B cell (primary cell): ENCODE results near the gene SAMD4B. TPM values are rescaled to one million over a fixed set of nuclear protein-coding genes. Genes with fewer than 3 reads are reported as not detected.

Experiments used
- ATAC-seq: fragments of 200-7000 bp; cut with Tn5 transposase; one replicate; pipeline ENCODE4 v1.10.0; 2021; ENCODE audit warnings: low read depth, mild to moderate bottlenecking, moderate number of reproducible peaks, moderate library complexity
- CTCF ChIA-PET: fragments of 350-600 bp; sonication (Branson Sonifier 250); formaldehyde crosslinking; loops from one replicate; lab custom pipeline; 2021; ENCODE audit warnings: antibody characterized with exemption, inconsistent platforms; lab: Charles Lee
- POLR2A ChIA-PET: fragments of 350-600 bp; sonication (Branson Sonifier 250); formaldehyde crosslinking; loops from one replicate; lab custom pipeline; 2021; ENCODE audit warnings: antibody characterized with exemption; lab: Charles Lee
- DNase-seq: peaks from one replicate; pipeline ENCODE4 v3.0.0; 2013
- H2AFZ ChIP-seq: 2 replicates; pipeline ENCODE4 v1.6.1; 2012; ENCODE audit warnings: mild to moderate bottlenecking, low read depth, low read length; ENCODE audit not compliant: insufficient read depth, poor library complexity, severe bottlenecking
- H3K27ac ChIP-seq, 2 donors: 1 replicate in 1 of 2; 2 replicates in 1 of 2; pipeline ENCODE4 v1.5.1; 2012 to 2013; ENCODE audit warnings: low read length in 2 of 2, mild to moderate bottlenecking in 2 of 2, moderate library complexity in 1 of 2
- H3K27me3 ChIP-seq, 4 experiments: fragments of 200-600 bp in 1 of 4; sonication (generic) in 1 of 4; replicated peaks in 1 of 4; 1 replicate in 2 of 4; 2 replicates in 2 of 4; pipeline versions ENCODE4 v1.6.1 to v1.7.0; 2013 to 2016; ENCODE audit warnings: low read length in 3 of 4, mild to moderate bottlenecking in 2 of 4, mixed read lengths in 1 of 4, moderate library complexity in 1 of 4; ENCODE audit not compliant: insufficient read depth in 4 of 4, control insufficient read depth in 3 of 4; ENCODE audit errors: control extremely low read depth in 1 of 4
- H3K36me3 ChIP-seq, 2 experiments: replicated peaks in 1 of 2; 1 replicate in 1 of 2; 2 replicates in 1 of 2; pipeline versions ENCODE4 v1.6.1 to v1.7.1; 2013; ENCODE audit warnings: low read length in 1 of 2; ENCODE audit not compliant: insufficient read depth in 2 of 2, control insufficient read depth in 1 of 2; ENCODE audit errors: control extremely low read depth in 1 of 2, extremely low read depth in 1 of 2
- H3K4me1 ChIP-seq, 2 donors: fragments of 200-600 bp in 1 of 2; sonication (generic) in 1 of 2; 1 replicate in 1 of 2; 2 replicates in 1 of 2; pipeline versions ENCODE4 v1.5.1 to v1.6.1; 2013 to 2017; ENCODE audit warnings: low read length in 2 of 2; ENCODE audit not compliant: control insufficient read depth in 2 of 2, insufficient read depth in 2 of 2
- H3K4me2 ChIP-seq: replicated peaks from 2 replicates; pipeline ENCODE3; 2012; ENCODE audit warnings: mild to moderate bottlenecking, low read depth, low read length; ENCODE audit not compliant: poor library complexity, severe bottlenecking
- H3K4me3 ChIP-seq, 5 experiments: fragments of 200-600 bp in 1 of 5; sonication (generic) in 1 of 5; 1 replicate in 3 of 5; 2 replicates in 2 of 5; pipeline versions ENCODE4 v1.5.1 to v1.7.0; 2011 to 2016; ENCODE audit warnings: low read length in 4 of 5, mild to moderate bottlenecking in 4 of 5, low read depth in 2 of 5, control low read depth in 1 of 5, moderate library complexity in 1 of 5; ENCODE audit not compliant: insufficient read depth in 1 of 5; ENCODE audit errors: control extremely low read depth in 1 of 5, extremely low read depth in 1 of 5
- H3K79me2 ChIP-seq: fragments of 200-600 bp; sonication (generic); one replicate; pipeline ENCODE4 v1.6.0; 2016; ENCODE audit warnings: low read length; ENCODE audit not compliant: control insufficient read depth, insufficient read depth
- H3K9ac ChIP-seq: fragments of 200-600 bp; sonication (generic); 2 replicates; pipeline ENCODE4 v1.6.1; 2017; ENCODE audit warnings: mild to moderate bottlenecking, low read length, moderate library complexity
- H3K9me3 ChIP-seq, 3 donors: one replicate each; pipeline versions ENCODE4 v1.6.1 to v1.7.1; 2013; ENCODE audit warnings: low read length in 2 of 3; ENCODE audit not compliant: control insufficient read depth in 2 of 3, insufficient read depth in 1 of 3; ENCODE audit errors: control extremely low read depth in 1 of 3
- H4K20me1 ChIP-seq: 2 replicates; pipeline ENCODE4 v1.6.0; 2012; ENCODE audit warnings: mild to moderate bottlenecking, low read length; ENCODE audit not compliant: insufficient read depth, control insufficient read depth, poor library complexity, severe bottlenecking
- H3K27ac Mint-ChIP-seq: one replicate; pipeline ENCODE4 v1.8.0; 2021; ENCODE audit warnings: mixed read lengths
- H3K27me3 Mint-ChIP-seq: one replicate; pipeline ENCODE4 v1.8.0; 2021; ENCODE audit warnings: mixed read lengths
- H3K4me1 Mint-ChIP-seq: one replicate; pipeline ENCODE4 v1.8.0; 2021; ENCODE audit warnings: mixed read lengths
- H3K4me3 Mint-ChIP-seq: one replicate; pipeline ENCODE4 v1.8.0; 2021; ENCODE audit warnings: mixed read lengths
- H3K9me3 Mint-ChIP-seq: one replicate; pipeline ENCODE4 v1.8.0; 2022; ENCODE audit warnings: mixed read lengths; ENCODE audit not compliant: insufficient read depth
- CTCF ChIP-seq: fragments of 200-600 bp; IDR thresholded peaks from one replicate; pipeline ENCODE4 v1.8.0; 2022; ENCODE audit warnings: antibody characterized with exemption, mild to moderate bottlenecking
- EZH2 ChIP-seq: IDR thresholded peaks from 2 replicates; pipeline ENCODE4 v1.6.1; 2012; ENCODE audit warnings: borderline replicate concordance, low read depth, mild to moderate bottlenecking, moderate library complexity, low read length; ENCODE audit not compliant: insufficient read depth, poor library complexity, severe bottlenecking
- WGBS: methylation state at CpG from one replicate; pipeline ENCODE4 v1.1.5; 2013; ENCODE audit warnings: missing lambda C conversion rate; ENCODE audit not compliant: insufficient coverage; 5-methylcytosine and 5-hydroxymethylcytosine counted together
- intact Hi-C: fragments of 100-400 bp; cut with micrococcal nuclease; formaldehyde crosslinking; loops from one replicate; pipeline ENCODE4 v1.10.0; 2022
- polyA plus RNA-seq: library from polyadenylated mRNA; depleted of rRNA; stranded (reverse); fragments of >200 nt; gene quantifications from 2 replicates; pipeline ENCODE4 v1.2.3, GENCODE V29; 2012
- total RNA-seq, 2 donors: library from RNA; stranded (reverse); fragments of 120-200 nt in 1 of 2; gene quantifications; 1 replicate in 1 of 2; 2 replicates in 1 of 2; pipeline versions ENCODE4 v1.2.3 to v1.2.4, GENCODE V29; 2013 to 2022

SAMD4B gene
- total and polyA plus RNA-seq, 2 donors (not counting 1 experiment from before 2014, with no cell fraction given) = 87.3 to 90.0 TPM

GRCh38 chr19:39321117-39321831, 20.9 kb upstream of the SAMD4B start:
- Histone ChIP-seq H3K27me3 (peaks cover 0 to 6% (median 0%) of the 10 kb centered on the region in 4 experiments), H3K27ac (no peak overlapping the region), H3K4me2 (peak overlapping the region; percentile 98), H3K79me2 (no peaks in the 10 kb centered on the region), H2AFZ (peak overlapping the region; percentile 62), H4K20me1 (peaks cover 8% of the 10 kb centered on the region), H3K9ac (no peak overlapping the region), H3K4me1 (peaks cover 8 to 13% of the 10 kb centered on the region in 2 donors), H3K36me3 (peaks cover 0 to 4% of the 10 kb centered on the region in 2 experiments), H3K4me3 (peak overlapping the region in 2 of 5 experiments; percentile 19 to 20), H3K9me3 (no peaks in the 10 kb centered on the region)
- H3K27me3 Mint-ChIP-seq = peaks cover 8% of the 10 kb centered on the region
- WGBS = 13% methylated on average over 6 of the region's 10 CpGs
- TF ChIP-seq EZH2 (no peak), CTCF (no peak)
- peak overlapping the region; percentile 89 for H3K4me3 Mint-ChIP-seq
- DNase-seq (peak; percentile 28), ATAC-seq (peak; percentile 37)
- ChIA-PET CTCF (no interaction called here), POLR2A (no interaction called here)
- H3K27ac Mint-ChIP-seq = peak overlapping the region; percentile 78
- peaks cover 27% of the 10 kb centered on the region for H3K4me1 Mint-ChIP-seq
- intact Hi-C loops = no loop called here
- no peaks in the 10 kb centered on the region for H3K9me3 Mint-ChIP-seq

- no peaks in the 10 kb centered on the region for H3K9me3 ChIP-seq
- Mint-ChIP-seq H3K4me3 (peak overlapping the region; percentile 89), H3K4me1 (peaks cover 29% of the 10 kb centered on the region), H3K9me3 (no peaks in the 10 kb centered on the region), H3K27me3 (peaks cover 8% of the 10 kb centered on the region), H3K27ac (peak overlapping the region; percentile 78)
- no peak overlapping the region for H3K4me3 ChIP-seq
- H3K79me2 ChIP-seq = peaks cover 1% of the 10 kb centered on the region
- no peak overlapping the region for H2AFZ ChIP-seq
- DNase-seq (no peak), ATAC-seq (no peak)
- peaks cover 1 to 6% of the 10 kb centered on the region in 2 experiments for H3K36me3 ChIP-seq
- TF ChIP-seq EZH2 (no peak), CTCF (no peak)
- ChIA-PET POLR2A (no interaction called here), CTCF (interaction anchor here (0.7 to 1.2 kb wide), 2 partner anchors 171 to 200 kb away, joined by 3 to 5 read pairs; no protein-coding TSS in a partner anchor)
- intact Hi-C loops = no loop called here
- H3K27ac ChIP-seq = no peak overlapping the region
- no peak overlapping the region for H3K4me2 ChIP-seq
- peaks cover 8 to 13% of the 10 kb centered on the region in 2 donors for H3K4me1 ChIP-seq
- no peak overlapping the region for H3K9ac ChIP-seq
- H3K27me3 ChIP-seq = peaks cover 0 to 6% (median 0%) of the 10 kb centered on the region in 4 experiments
- peaks cover 13% of the 10 kb centered on the region for H4K20me1 ChIP-seq
Measured at GRCh38 chr19:39321832-39322176, 20.4 kb upstream of the SAMD4B start.
